IPS-15b (cell line): Measurements from ENCODE around the gene FAM184A.

Experiments used
- H3K27me3 ChIP-seq: one replicate; pipeline ENCODE4 v1.6.1; 2013; ENCODE audit warnings: low read length; ENCODE audit not compliant: control insufficient read depth, insufficient read depth
- H3K36me3 ChIP-seq: one replicate; pipeline ENCODE4 v1.6.1; 2013; ENCODE audit warnings: low read length; ENCODE audit not compliant: control insufficient read depth, insufficient read depth
- H3K4me1 ChIP-seq: one replicate; pipeline ENCODE4 v1.6.1; 2013; ENCODE audit warnings: mild to moderate bottlenecking, low read length; ENCODE audit not compliant: control insufficient read depth, insufficient read depth
- H3K4me3 ChIP-seq: one replicate; pipeline ENCODE4 v1.5.1; 2013; ENCODE audit warnings: low read depth, low read length
- H3K9ac ChIP-seq: one replicate; pipeline ENCODE4 v1.6.1; 2013; ENCODE audit warnings: low read depth, mild to moderate bottlenecking, low read length
- H3K9me3 ChIP-seq: one replicate; pipeline ENCODE4 v1.6.1; 2013; ENCODE audit warnings: mild to moderate bottlenecking, low read length; ENCODE audit not compliant: control insufficient read depth, insufficient read depth

The FAM184A gene

GRCh38 chr6:119067091-119067490, 11.4 kb downstream of the FAM184A start:
- no peaks in the 10 kb centered on the region for H3K27me3 ChIP-seq
- no peak overlapping the region for H3K4me3 ChIP-seq
- no peaks in the 10 kb centered on the region for H3K36me3 ChIP-seq
- no peaks in the 10 kb centered on the region for H3K9me3 ChIP-seq
- no peaks in the 10 kb centered on the region for H3K4me1 ChIP-seq
- H3K9ac ChIP-seq: no peak overlapping the region

- Histone ChIP-seq H3K27me3 (no peaks in the 10 kb centered on the region), H3K4me3 (no peak overlapping the region), H3K4me1 (no peaks in the 10 kb centered on the region), H3K9ac (no peak overlapping the region), H3K36me3 (no peaks in the 10 kb centered on the region), H3K9me3 (no peaks in the 10 kb centered on the region)
Observed at GRCh38 chr6:119066517-119066916, 11.9 kb downstream of the FAM184A start.

DNA sequence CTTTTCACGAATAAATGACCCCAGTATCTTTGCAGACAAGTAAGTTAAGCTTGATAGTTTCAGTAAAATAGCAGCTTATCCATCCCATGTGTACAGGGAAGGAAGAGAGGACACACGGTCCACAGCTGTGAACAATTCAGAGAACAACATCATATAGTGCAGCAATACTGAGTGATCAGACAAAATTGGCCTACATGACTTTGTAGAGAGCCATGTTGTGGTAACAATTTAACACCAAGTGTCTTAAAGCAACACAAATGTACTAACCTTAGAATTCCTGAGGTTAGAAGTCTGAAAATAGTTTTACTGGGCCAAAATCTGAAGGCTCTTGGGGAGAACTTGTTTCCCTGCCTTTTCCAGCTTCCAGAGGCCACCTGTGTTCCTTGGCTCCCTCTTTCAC, 12.5 kb downstream of the FAM184A start:
- H3K4me1 ChIP-seq: peaks cover 2% of the 10 kb centered on the region
- H3K9me3 ChIP-seq: no peaks in the 10 kb centered on the region
- H3K4me3 ChIP-seq: no peak overlapping the region
- no peak overlapping the region for H3K9ac ChIP-seq
- no peaks in the 10 kb centered on the region for H3K27me3 ChIP-seq
- H3K36me3 ChIP-seq: no peaks in the 10 kb centered on the region

DNA sequence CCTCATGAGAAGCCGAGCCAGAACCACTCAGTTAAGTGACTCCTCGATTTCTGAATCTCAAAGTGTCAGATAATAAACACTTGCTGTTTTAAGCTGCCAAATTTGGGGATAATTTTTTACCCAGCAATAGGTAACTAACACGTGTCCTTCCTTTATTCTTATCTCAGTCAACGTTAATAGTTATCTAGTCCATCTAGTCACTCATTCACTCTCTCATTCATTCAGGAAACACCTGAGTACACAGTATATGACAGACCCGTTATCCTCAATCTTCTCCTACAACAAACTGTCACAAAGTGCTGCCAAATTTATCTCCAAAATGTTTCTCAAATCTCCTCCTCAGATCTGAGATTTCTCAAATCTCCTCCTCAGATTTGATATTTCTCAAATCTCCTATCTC, 13.1 kb downstream of the FAM184A start:
- H3K27me3 ChIP-seq: no peaks in the 10 kb centered on the region
- no peaks in the 10 kb centered on the region for H3K36me3 ChIP-seq
- H3K4me1 ChIP-seq: peaks cover 5% of the 10 kb centered on the region
- H3K9ac ChIP-seq: no peak overlapping the region
- H3K4me3 ChIP-seq: no peak overlapping the region
- no peaks in the 10 kb centered on the region for H3K9me3 ChIP-seq

GRCh38 chr6:119063491-119063890, 15.0 kb downstream of the FAM184A start:
- no peaks in the 10 kb centered on the region for H3K36me3 ChIP-seq

GRCh38 chr6:119061215-119061614, 17.2 kb downstream of the FAM184A start:
- H3K9me3 ChIP-seq: no peaks in the 10 kb centered on the region
- H3K9ac ChIP-seq: no peak overlapping the region
- no peaks in the 10 kb centered on the region for H3K36me3 ChIP-seq
- H3K4me1 ChIP-seq: peaks cover 5% of the 10 kb centered on the region
- no peaks in the 10 kb centered on the region for H3K27me3 ChIP-seq
- no peak overlapping the region for H3K4me3 ChIP-seq

More at GRCh38 chr6:119063491-119063890, 15.0 kb downstream of the FAM184A start:
- Histone ChIP-seq H3K9me3 (no peaks in the 10 kb centered on the region), H3K4me1 (peaks cover 5% of the 10 kb centered on the region), H3K27me3 (no peaks in the 10 kb centered on the region), H3K9ac (no peak overlapping the region), H3K4me3 (no peak overlapping the region)

- no peaks in the 10 kb centered on the region for H3K27me3 ChIP-seq
- no peaks in the 10 kb centered on the region for H3K9me3 ChIP-seq
- H3K4me3 ChIP-seq: no peak overlapping the region
- H3K36me3 ChIP-seq: no peaks in the 10 kb centered on the region
- H3K9ac ChIP-seq: no peak overlapping the region
- H3K4me1 ChIP-seq: peaks cover 5% of the 10 kb centered on the region
Observed at GRCh38 chr6:119060255-119060907, 18.1 kb downstream of the FAM184A start.

- no peaks in the 10 kb centered on the region for H3K36me3 ChIP-seq
- no peak overlapping the region for H3K4me3 ChIP-seq
- no peaks in the 10 kb centered on the region for H3K9me3 ChIP-seq
- no peaks in the 10 kb centered on the region for H3K27me3 ChIP-seq
- peaks cover 10% of the 10 kb centered on the region for H3K4me1 ChIP-seq
- no peak overlapping the region for H3K9ac ChIP-seq
Observed at GRCh38 chr6:119055069-119055468, 23.4 kb downstream of the FAM184A start.

- Histone ChIP-seq H3K4me3 (no peak overlapping the region), H3K4me1 (peaks cover 10% of the 10 kb centered on the region), H3K27me3 (no peaks in the 10 kb centered on the region), H3K9me3 (no peaks in the 10 kb centered on the region), H3K9ac (no peak overlapping the region), H3K36me3 (no peaks in the 10 kb centered on the region)
Observed at GRCh38 chr6:119052987-119053386, 25.5 kb downstream of the FAM184A start.

- Histone ChIP-seq H3K4me1 (peaks cover 10% of the 10 kb centered on the region), H3K4me3 (no peak overlapping the region), H3K9me3 (no peaks in the 10 kb centered on the region), H3K9ac (no peak overlapping the region), H3K27me3 (no peaks in the 10 kb centered on the region), H3K36me3 (no peaks in the 10 kb centered on the region)
Observed at GRCh38 chr6:119052292-119052889, 26.1 kb downstream of the FAM184A start.

DNA sequence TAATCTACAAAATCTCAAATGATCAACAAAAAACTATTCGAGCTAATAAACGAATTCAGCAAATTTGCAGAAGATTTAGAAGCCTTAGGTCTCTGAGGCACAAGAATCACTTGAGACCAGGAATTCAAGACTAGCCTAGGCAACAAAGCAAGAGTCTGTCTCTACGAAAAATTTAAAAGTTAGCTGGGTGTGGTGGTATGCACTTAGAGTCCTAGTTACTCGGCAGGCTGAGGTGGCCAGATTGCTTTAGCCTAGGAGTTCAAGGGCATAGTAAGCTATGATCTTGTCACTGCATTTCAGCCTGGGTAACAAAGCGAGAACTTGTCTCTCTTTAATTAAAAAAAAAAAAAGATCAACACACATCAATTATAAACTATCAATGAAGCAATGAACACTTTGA, 34.2 kb downstream of the FAM184A start:
- no peak overlapping the region for H3K4me3 ChIP-seq
- H3K9ac ChIP-seq: no peak overlapping the region
- no peaks in the 10 kb centered on the region for H3K9me3 ChIP-seq
- H3K36me3 ChIP-seq: no peaks in the 10 kb centered on the region
- peaks cover 12% of the 10 kb centered on the region for H3K4me1 ChIP-seq
- H3K27me3 ChIP-seq: no peaks in the 10 kb centered on the region

DNA sequence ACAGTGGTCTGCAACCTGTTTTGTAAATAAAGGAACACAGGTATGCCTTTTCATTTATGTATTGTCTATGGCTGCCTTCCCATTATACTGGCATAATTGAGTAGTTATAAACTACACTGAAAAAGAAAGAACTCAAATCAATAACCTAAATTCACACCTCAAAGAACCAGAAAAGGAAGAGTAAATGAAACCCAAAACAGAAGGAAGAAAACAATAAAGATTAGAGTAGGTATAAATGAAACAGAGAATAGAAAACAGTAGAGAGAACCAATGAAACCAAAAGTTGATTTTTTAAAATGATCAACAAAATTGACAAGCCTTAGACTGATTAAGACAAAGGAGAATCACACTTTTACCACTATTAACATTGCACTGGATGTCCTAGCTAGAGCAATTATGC, 34.7 kb downstream of the FAM184A start:
- no peak overlapping the region for H3K4me3 ChIP-seq
- H3K36me3 ChIP-seq: no peaks in the 10 kb centered on the region
- H3K9ac ChIP-seq: no peak overlapping the region
- H3K9me3 ChIP-seq: no peaks in the 10 kb centered on the region
- H3K4me1 ChIP-seq: peaks cover 14% of the 10 kb centered on the region
- no peaks in the 10 kb centered on the region for H3K27me3 ChIP-seq
